Uterus (tissue), 4 donors: ENCODE measurements around the gene AMBRA1. TPM values are rescaled to one million over a fixed set of nuclear protein-coding genes. Genes with fewer than 3 reads are reported as not detected.

Experiments
- DNase-seq, 2 donors: peaks; one replicate each; pipeline ENCODE4 v3.0.0-alpha.2; 2019 to 2020
- H3K27ac ChIP-seq, 2 donors: fragments of 200-600 bp; sonication (generic); 1 replicate in 1 of 2; 2 replicates in 1 of 2; pipeline ENCODE4 v1.5.1; 2016 to 2018
- H3K27me3 ChIP-seq, 2 donors: fragments of 200-600 bp; sonication (generic); one replicate each; pipeline ENCODE4 v1.5.1; 2018 to 2019; ENCODE audit warnings: control low read depth in 1 of 2
- H3K36me3 ChIP-seq, 2 donors: fragments of 200-600 bp; sonication (generic); one replicate each; pipeline ENCODE4 v1.5.1; 2019; ENCODE audit warnings: control low read depth in 1 of 2
- H3K4me1 ChIP-seq, 2 donors: fragments of 200-600 bp; sonication (generic); one replicate each; pipeline ENCODE4 v1.5.1; 2018 to 2019; ENCODE audit warnings: control low read depth in 1 of 2
- H3K4me3 ChIP-seq, 2 donors: fragments of 200-600 bp; sonication (generic); 1 replicate in 1 of 2; 2 replicates in 1 of 2; pipeline ENCODE4 v1.5.1; 2018 to 2019; ENCODE audit warnings: mild to moderate bottlenecking in 1 of 2
- H3K9me3 ChIP-seq, 2 donors: fragments of 200-600 bp; sonication (generic); one replicate each; pipeline ENCODE4 v1.5.1; 2019; ENCODE audit warnings: control low read depth in 1 of 2
- POLR2A ChIP-seq, 2 donors: fragments of 450-650 bp; IDR thresholded peaks; one replicate each; pipeline ENCODE4 v1.6.1; 2016; ENCODE audit warnings: antibody characterized with exemption in 2 of 2, mild to moderate bottlenecking in 1 of 2, moderate library complexity in 1 of 2
- intact Hi-C: fragments of 100-400 bp; cut with DNase I; formaldehyde crosslinking; loops from one replicate; pipeline ENCODE4 v1.15.1; 2023; ENCODE audit warnings: low total_unique reads
- total RNA-seq, 4 donors: library from RNA; depleted of rRNA in 3 of 4; stranded (reverse); fragments of >200 nt in 3 of 4; gene quantifications; one replicate each; pipeline versions ENCODE4 v1.1.0 to v1.2.4, GENCODE V29; 2014 to 2023
- TF ChIP-seq, protein P1 (sequence below), 4 experiments: fragments of 200-600 bp in 2 of 4; fragments of 450-650 bp in 2 of 4; sonication (generic) in 2 of 4; IDR thresholded peaks; one replicate each; pipeline ENCODE4 v1.5.1; 2016 to 2019; ENCODE audit warnings: antibody characterized with exemption in 4 of 4, mild to moderate bottlenecking in 2 of 4, moderate library complexity in 1 of 4
- donor health status: DM: yes; HTN: yes; CAD: no.

Gene AMBRA1
- total RNA-seq, 4 donors from 2014 or later = 22.6 to 55.3 (median 41.4) TPM

DNA sequence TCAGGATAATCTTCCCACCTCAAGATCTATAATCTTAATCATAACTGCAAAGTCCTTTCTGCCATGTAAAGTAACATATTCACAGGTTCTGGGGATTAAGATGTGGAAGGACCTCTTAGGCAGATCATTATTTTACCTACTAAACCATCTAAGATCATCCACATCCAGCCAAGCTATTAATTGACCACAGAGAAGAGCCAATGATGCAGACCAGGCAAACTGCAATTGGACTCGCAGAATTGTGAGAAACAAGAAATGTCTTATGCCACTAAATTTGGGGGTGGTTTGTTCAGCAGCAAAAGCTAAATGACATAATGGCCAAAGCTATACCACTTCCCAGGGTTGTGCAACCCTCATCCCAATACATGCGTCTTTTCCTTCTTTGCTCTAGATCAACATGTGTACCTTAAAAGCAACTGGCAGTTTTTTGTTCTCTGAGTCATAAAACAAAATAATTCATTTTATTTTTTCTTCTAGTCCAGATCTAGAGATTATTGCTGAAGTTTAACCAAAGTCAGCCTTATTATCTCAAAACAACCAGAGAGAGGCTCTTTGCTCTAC lies 113.6 kb downstream of the AMBRA1 start:
- no peak for DNase-seq
- H3K4me3 ChIP-seq = no peak overlapping the region
- intact Hi-C loops = no loop called here
- H3K27ac ChIP-seq = no peak overlapping the region
- H3K9me3 ChIP-seq = no peaks in the 10 kb centered on the region
- TF ChIP-seq, protein P1, sequence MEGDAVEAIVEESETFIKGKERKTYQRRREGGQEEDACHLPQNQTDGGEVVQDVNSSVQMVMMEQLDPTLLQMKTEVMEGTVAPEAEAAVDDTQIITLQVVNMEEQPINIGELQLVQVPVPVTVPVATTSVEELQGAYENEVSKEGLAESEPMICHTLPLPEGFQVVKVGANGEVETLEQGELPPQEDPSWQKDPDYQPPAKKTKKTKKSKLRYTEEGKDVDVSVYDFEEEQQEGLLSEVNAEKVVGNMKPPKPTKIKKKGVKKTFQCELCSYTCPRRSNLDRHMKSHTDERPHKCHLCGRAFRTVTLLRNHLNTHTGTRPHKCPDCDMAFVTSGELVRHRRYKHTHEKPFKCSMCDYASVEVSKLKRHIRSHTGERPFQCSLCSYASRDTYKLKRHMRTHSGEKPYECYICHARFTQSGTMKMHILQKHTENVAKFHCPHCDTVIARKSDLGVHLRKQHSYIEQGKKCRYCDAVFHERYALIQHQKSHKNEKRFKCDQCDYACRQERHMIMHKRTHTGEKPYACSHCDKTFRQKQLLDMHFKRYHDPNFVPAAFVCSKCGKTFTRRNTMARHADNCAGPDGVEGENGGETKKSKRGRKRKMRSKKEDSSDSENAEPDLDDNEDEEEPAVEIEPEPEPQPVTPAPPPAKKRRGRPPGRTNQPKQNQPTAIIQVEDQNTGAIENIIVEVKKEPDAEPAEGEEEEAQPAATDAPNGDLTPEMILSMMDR (IDR thresholded peaks at IDR 0.05) = no peak
- no peak for TF ChIP-seq POLR2A (IDR thresholded peaks at IDR 0.05)
- no peaks in the 10 kb centered on the region for H3K36me3 ChIP-seq
- no peaks in the 10 kb centered on the region for H3K4me1 ChIP-seq
- H3K27me3 ChIP-seq = no peaks in the 10 kb centered on the region

- DNase-seq = no peak
- intact Hi-C loops = no loop called here
- H3K36me3 ChIP-seq = no peaks in the 10 kb centered on the region
These were observed 114.2 kb downstream of the AMBRA1 start for GRCh38 chr11:46479601-46480000.

DNA sequence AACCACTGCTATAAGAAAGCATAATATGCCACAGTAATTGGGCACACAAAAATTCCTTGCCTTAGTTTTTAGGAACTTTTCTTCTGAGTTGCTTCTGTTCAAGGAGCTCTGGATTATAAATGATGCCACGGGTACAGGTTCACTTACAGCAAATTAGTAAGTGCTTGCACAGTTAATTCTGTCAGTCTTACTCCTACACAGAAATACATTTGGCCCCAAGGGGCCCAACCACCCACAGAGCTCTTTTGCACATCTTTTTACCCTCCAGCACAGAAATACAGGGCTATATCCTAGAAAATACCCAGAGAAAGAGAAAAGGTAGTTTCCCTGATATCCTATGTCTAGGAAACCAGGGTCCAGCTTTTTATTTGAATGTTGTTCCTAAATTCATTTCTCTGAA lies 115.6 kb downstream of the AMBRA1 start:
- DNase-seq = no peak
- H3K36me3 ChIP-seq = no peaks in the 10 kb centered on the region
- H3K27me3 ChIP-seq = no peaks in the 10 kb centered on the region
- no peak overlapping the region for H3K27ac ChIP-seq
- no peak overlapping the region for H3K4me3 ChIP-seq
- no peaks in the 10 kb centered on the region for H3K4me1 ChIP-seq
- no peaks in the 10 kb centered on the region for H3K9me3 ChIP-seq
- intact Hi-C loops = no loop called here
- TF ChIP-seq, protein P1 (IDR thresholded peaks at IDR 0.05) = no peak
- TF ChIP-seq POLR2A (IDR thresholded peaks at IDR 0.05) = no peak

More at GRCh38 chr11:46479601-46480000, 114.2 kb downstream of the AMBRA1 start:
- Histone ChIP-seq H3K27me3 (no peaks in the 10 kb centered on the region), H3K9me3 (no peaks in the 10 kb centered on the region), H3K4me3 (no peak overlapping the region), H3K27ac (no peak overlapping the region), H3K4me1 (no peaks in the 10 kb centered on the region)
- TF ChIP-seq, protein P1 (IDR thresholded peaks at IDR 0.05) = no peak
- TF ChIP-seq POLR2A (IDR thresholded peaks at IDR 0.05) = no peak

GRCh38 chr11:46477136-46477535 lies 116.7 kb downstream of the AMBRA1 start:
- DNase-seq = no peak
- intact Hi-C loops = no loop called here

GRCh38 chr11:46475926-46476545 lies 117.8 kb downstream of the AMBRA1 start:
- no peak overlapping the region for H3K27ac ChIP-seq
- no peaks in the 10 kb centered on the region for H3K4me1 ChIP-seq
- intact Hi-C loops = no loop called here
- no peak for DNase-seq
- H3K36me3 ChIP-seq = no peaks in the 10 kb centered on the region
- H3K9me3 ChIP-seq = no peaks in the 10 kb centered on the region
- H3K27me3 ChIP-seq = no peaks in the 10 kb centered on the region
- TF ChIP-seq POLR2A (IDR thresholded peaks at IDR 0.05) = no peak
- TF ChIP-seq, protein P1 (IDR thresholded peaks at IDR 0.05) = no peak
- H3K4me3 ChIP-seq = no peak overlapping the region

More at GRCh38 chr11:46477136-46477535, 116.7 kb downstream of the AMBRA1 start:
- no peaks in the 10 kb centered on the region for H3K4me1 ChIP-seq
- H3K27ac ChIP-seq = no peak overlapping the region
- H3K36me3 ChIP-seq = no peaks in the 10 kb centered on the region
- H3K27me3 ChIP-seq = no peaks in the 10 kb centered on the region
- TF ChIP-seq, protein P1 (IDR thresholded peaks at IDR 0.05) = no peak
- no peak for TF ChIP-seq POLR2A (IDR thresholded peaks at IDR 0.05)
- no peaks in the 10 kb centered on the region for H3K9me3 ChIP-seq
- no peak overlapping the region for H3K4me3 ChIP-seq
